CD8-positive, alpha-beta memory T cell (primary cell): ENCODE data around the gene ARX. TPM values are rescaled to one million over a fixed set of nuclear protein-coding genes. Genes with fewer than 3 reads are reported as not detected.

Experiments used
- CTCF ChIA-PET: fragments of 350-600 bp; sonication (Branson Sonifier 250); formaldehyde crosslinking; loops from one replicate; lab custom pipeline; 2021; ENCODE audit warnings: antibody characterized with exemption; lab: Charles Lee
- POLR2A ChIA-PET: fragments of 350-600 bp; sonication (Branson Sonifier 250); formaldehyde crosslinking; loops from one replicate; lab custom pipeline; 2021; ENCODE audit warnings: antibody characterized with exemption; lab: Charles Lee
- DNase-seq, 5 donors: peaks; one replicate each; pipeline versions ENCODE4 v3.0.0 to v3.0.0-alpha.2; 2020 to 2022; ENCODE audit warnings: mixed read lengths in 1 of 5
- H3K27ac ChIP-seq: one replicate; pipeline ENCODE4 v1.7.0; 2013; ENCODE audit warnings: low read depth, mild to moderate bottlenecking, low read length, moderate library complexity
- H3K27me3 ChIP-seq: 2 replicates; pipeline ENCODE4 v1.7.0; 2013; ENCODE audit warnings: low read length, mild to moderate bottlenecking; ENCODE audit not compliant: insufficient read depth, poor library complexity, severe bottlenecking
- H3K36me3 ChIP-seq: 2 replicates; pipeline ENCODE4 v1.7.0; 2013; ENCODE audit warnings: mild to moderate bottlenecking, low read length, moderate library complexity; ENCODE audit not compliant: insufficient read depth
- H3K4me1 ChIP-seq: 2 replicates; pipeline ENCODE4 v1.7.0; 2013; ENCODE audit warnings: mild to moderate bottlenecking, low read length, moderate library complexity; ENCODE audit not compliant: insufficient read depth
- H3K4me3 ChIP-seq: 2 replicates; pipeline ENCODE4 v1.7.0; 2013; ENCODE audit warnings: mild to moderate bottlenecking, low read length
- H3K9me3 ChIP-seq: 2 replicates; pipeline ENCODE4 v1.7.0; 2013; ENCODE audit warnings: mild to moderate bottlenecking, low read length
- H3K27ac Mint-ChIP-seq, 8 donors: one replicate each; pipeline ENCODE4 v1.8.0; 2020 to 2021; ENCODE audit warnings: mixed read lengths in 8 of 8, mild to moderate bottlenecking in 6 of 8, inconsistent platforms in 3 of 8, moderate library complexity in 3 of 8
- H3K27me3 Mint-ChIP-seq, 2 donors: one replicate each; pipeline ENCODE4 v1.8.0; 2020 to 2021; ENCODE audit warnings: mixed read lengths in 2 of 2, mild to moderate bottlenecking in 1 of 2, moderate library complexity in 1 of 2
- H3K36me3 Mint-ChIP-seq, 3 donors: one replicate each; pipeline ENCODE4 v1.8.0; 2020 to 2021; ENCODE audit warnings: mixed read lengths in 3 of 3, inconsistent platforms in 1 of 3, mild to moderate bottlenecking in 1 of 3
- H3K4me1 Mint-ChIP-seq, 3 donors: one replicate each; pipeline ENCODE4 v1.8.0; 2020 to 2021; ENCODE audit warnings: mixed read lengths in 3 of 3, inconsistent platforms in 1 of 3, mild to moderate bottlenecking in 1 of 3
- H3K4me3 Mint-ChIP-seq, 7 donors: one replicate each; pipeline ENCODE4 v1.8.0; 2020 to 2021; ENCODE audit warnings: mixed read lengths in 7 of 7, mild to moderate bottlenecking in 6 of 7, moderate library complexity in 4 of 7, inconsistent platforms in 2 of 7
- H3K9me3 Mint-ChIP-seq, 5 donors: one replicate each; pipeline ENCODE4 v1.8.0; 2020 to 2022; ENCODE audit warnings: mixed read lengths in 5 of 5, mild to moderate bottlenecking in 3 of 5, moderate library complexity in 2 of 5, inconsistent platforms in 1 of 5
- polyA plus RNA-seq: library from polyadenylated mRNA; unstranded; fragments of 300-500 nt; fragmentation: Illumina TruSeq; gene quantifications from one replicate; pipeline ENCODE4 v1.2.3, GENCODE V29; 2021
- total RNA-seq, 2 experiments: library from RNA; stranded (reverse); gene quantifications; one replicate each; pipeline ENCODE4 v1.2.3, GENCODE V29; 2021

Gene ARX
- total and polyA plus RNA-seq, 3 experiments from 2014 or later = not detected

GRCh38 chrX:24985120-24985519 is 30.6 kb downstream of the ARX start:
- H3K4me3 Mint-ChIP-seq = no peak overlapping the region
- Histone ChIP-seq H3K4me1 (no peaks in the 10 kb centered on the region), H3K36me3 (no peaks in the 10 kb centered on the region), H3K4me3 (no peak overlapping the region), H3K27ac (no peak overlapping the region), H3K27me3 (no peaks in the 10 kb centered on the region), H3K9me3 (no peaks in the 10 kb centered on the region)
- H3K4me1 Mint-ChIP-seq = no peaks in the 10 kb centered on the region
- CTCF ChIA-PET = no interaction called here
- H3K36me3 Mint-ChIP-seq = peaks cover 0 to 5% (median under 1%) of the 10 kb centered on the region in 3 donors
- H3K27ac Mint-ChIP-seq = no peak overlapping the region
- H3K9me3 Mint-ChIP-seq = no peaks in the 10 kb centered on the region
- peaks cover 0 to 3% of the 10 kb centered on the region in 2 donors for H3K27me3 Mint-ChIP-seq
- POLR2A ChIA-PET = no interaction called here
- no peak for DNase-seq

DNA sequence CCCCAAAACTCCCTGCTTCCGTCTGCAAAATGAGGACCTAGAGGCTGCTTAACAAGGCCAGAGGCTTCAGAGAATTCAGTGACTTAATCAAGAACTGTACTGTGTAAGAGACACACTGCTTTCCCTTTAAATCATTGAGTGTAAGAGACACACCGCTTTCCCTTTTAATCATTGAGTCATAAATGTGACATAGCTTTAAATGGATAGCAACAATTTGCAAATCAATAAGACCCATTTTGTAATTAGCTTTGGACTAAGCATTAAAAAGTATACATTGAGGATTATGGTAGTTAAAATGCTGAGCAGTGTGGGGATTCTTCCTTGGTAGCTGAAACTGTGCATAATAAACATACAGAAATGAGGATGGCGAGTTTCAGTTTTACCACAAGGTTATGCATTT is 31.8 kb downstream of the ARX start:
- Histone ChIP-seq H3K9me3 (no peaks in the 10 kb centered on the region), H3K27me3 (no peaks in the 10 kb centered on the region), H3K27ac (no peak overlapping the region), H3K4me3 (no peak overlapping the region), H3K4me1 (no peaks in the 10 kb centered on the region), H3K36me3 (no peaks in the 10 kb centered on the region)
- ChIA-PET POLR2A (no interaction called here), CTCF (no interaction called here)
- H3K27ac Mint-ChIP-seq = no peak overlapping the region
- no peaks in the 10 kb centered on the region for H3K4me1 Mint-ChIP-seq
- H3K27me3 Mint-ChIP-seq = peaks cover 0 to 3% of the 10 kb centered on the region in 2 donors
- peaks cover 0 to 5% (median 2%) of the 10 kb centered on the region in 3 donors for H3K36me3 Mint-ChIP-seq
- H3K9me3 Mint-ChIP-seq = no peaks in the 10 kb centered on the region
- no peak for DNase-seq
- H3K4me3 Mint-ChIP-seq = no peak overlapping the region

DNA sequence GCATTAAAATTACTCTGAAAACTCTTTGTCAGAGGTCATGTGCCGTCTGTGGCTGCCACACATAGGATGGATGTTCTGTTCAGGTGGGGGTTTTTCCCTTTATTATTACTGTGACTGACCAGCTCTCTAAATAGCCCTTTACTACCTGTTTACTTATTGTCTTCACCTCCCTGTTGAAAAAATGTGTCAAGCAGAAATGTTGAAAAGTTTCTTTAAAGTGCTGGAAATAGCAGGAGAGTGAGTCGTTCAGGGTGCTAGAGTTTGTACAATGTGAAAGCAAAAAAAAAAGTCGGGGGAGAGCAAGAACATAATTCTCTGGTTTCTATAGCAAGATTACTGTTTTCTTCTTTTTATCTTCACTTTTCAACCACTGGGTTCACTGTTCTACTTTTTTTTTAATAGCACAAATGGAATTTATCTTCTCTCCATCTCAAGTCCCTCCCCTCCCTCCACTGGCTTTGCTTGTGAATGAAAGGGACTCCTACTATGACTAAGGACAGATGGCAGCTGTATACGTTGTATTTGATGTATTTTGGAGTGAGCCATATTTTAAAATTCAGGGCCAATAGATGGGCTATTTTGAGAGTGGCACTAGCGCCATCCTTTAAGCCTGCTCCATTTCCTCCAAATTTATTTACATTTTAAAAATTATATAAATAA is 33.3 kb downstream of the ARX start:
- H3K9me3 Mint-ChIP-seq = no peaks in the 10 kb centered on the region
- peak overlapping the region in 1 of 8 donors; percentile 16 for H3K27ac Mint-ChIP-seq
- Histone ChIP-seq H3K27ac (no peak overlapping the region), H3K27me3 (no peaks in the 10 kb centered on the region), H3K4me1 (no peaks in the 10 kb centered on the region), H3K9me3 (no peaks in the 10 kb centered on the region), H3K36me3 (no peaks in the 10 kb centered on the region), H3K4me3 (no peak overlapping the region)
- H3K27me3 Mint-ChIP-seq = peaks cover 0 to 3% of the 10 kb centered on the region in 2 donors
- ChIA-PET CTCF (no interaction called here), POLR2A (no interaction called here)
- no peak for DNase-seq
- H3K4me3 Mint-ChIP-seq = no peak overlapping the region
- peaks cover 0 to 3% (median 2%) of the 10 kb centered on the region in 3 donors for H3K36me3 Mint-ChIP-seq
- H3K4me1 Mint-ChIP-seq = no peaks in the 10 kb centered on the region

- Mint-ChIP-seq H3K36me3 (peaks cover 0 to 5% (median 0%) of the 10 kb centered on the region in 3 donors), H3K27me3 (no peaks in the 10 kb centered on the region), H3K27ac (no peak overlapping the region), H3K9me3 (no peaks in the 10 kb centered on the region), H3K4me1 (no peaks in the 10 kb centered on the region), H3K4me3 (no peak overlapping the region)
- no peak overlapping the region for H3K4me3 ChIP-seq
- POLR2A ChIA-PET = no interaction called here
- no peaks in the 10 kb centered on the region for H3K36me3 ChIP-seq
- H3K27ac ChIP-seq = no peak overlapping the region
- no peak for DNase-seq
- no peaks in the 10 kb centered on the region for H3K9me3 ChIP-seq
- no peaks in the 10 kb centered on the region for H3K27me3 ChIP-seq
- CTCF ChIA-PET = no interaction called here
- no peaks in the 10 kb centered on the region for H3K4me1 ChIP-seq
Measured at GRCh38 chrX:24981030-24981429, 34.7 kb downstream of the ARX start.

- Histone ChIP-seq H3K9me3 (no peaks in the 10 kb centered on the region), H3K36me3 (no peaks in the 10 kb centered on the region), H3K4me3 (no peak overlapping the region), H3K27me3 (no peaks in the 10 kb centered on the region), H3K27ac (no peak overlapping the region), H3K4me1 (no peaks in the 10 kb centered on the region)
- Mint-ChIP-seq H3K27ac (no peak overlapping the region), H3K9me3 (no peaks in the 10 kb centered on the region), H3K4me3 (no peak overlapping the region), H3K27me3 (no peaks in the 10 kb centered on the region), H3K36me3 (peaks cover 0 to 5% (median 0%) of the 10 kb centered on the region in 3 donors), H3K4me1 (no peaks in the 10 kb centered on the region)
- no peak for DNase-seq
- ChIA-PET POLR2A (no interaction called here), CTCF (no interaction called here)
Measured at GRCh38 chrX:24979081-24979480, 36.7 kb downstream of the ARX start.

GRCh38 chrX:24969812-24970211 is 46.0 kb downstream of the ARX start:
- no peak overlapping the region for H3K27ac ChIP-seq
- POLR2A ChIA-PET = no interaction called here

GRCh38 chrX:24965372-24965771 is 50.4 kb downstream of the ARX start:
- Mint-ChIP-seq H3K27ac (no peak overlapping the region), H3K4me1 (no peaks in the 10 kb centered on the region), H3K36me3 (peaks cover 1 to 6% (median 2%) of the 10 kb centered on the region in 3 donors), H3K27me3 (no peaks in the 10 kb centered on the region), H3K4me3 (no peak overlapping the region), H3K9me3 (peaks cover 0 to 1% (median 0%) of the 10 kb centered on the region in 5 donors)
- H3K27me3 ChIP-seq = no peaks in the 10 kb centered on the region
- H3K9me3 ChIP-seq = no peaks in the 10 kb centered on the region
- ChIA-PET CTCF (no interaction called here), POLR2A (no interaction called here)
- H3K27ac ChIP-seq = no peak overlapping the region
- no peaks in the 10 kb centered on the region for H3K36me3 ChIP-seq
- H3K4me1 ChIP-seq = no peaks in the 10 kb centered on the region
- H3K4me3 ChIP-seq = no peak overlapping the region
- no peak for DNase-seq

More at GRCh38 chrX:24969812-24970211, 46.0 kb downstream of the ARX start:
- Histone ChIP-seq H3K27me3 (no peaks in the 10 kb centered on the region), H3K9me3 (no peaks in the 10 kb centered on the region), H3K4me3 (no peak overlapping the region), H3K36me3 (no peaks in the 10 kb centered on the region), H3K4me1 (no peaks in the 10 kb centered on the region)
- no peak overlapping the region for H3K4me3 Mint-ChIP-seq
- peaks cover 1 to 6% (median 2%) of the 10 kb centered on the region in 3 donors for H3K36me3 Mint-ChIP-seq
- peaks cover 0 to 1% (median 0%) of the 10 kb centered on the region in 5 donors for H3K9me3 Mint-ChIP-seq
- no peak overlapping the region for H3K27ac Mint-ChIP-seq
- no peak for DNase-seq
- H3K27me3 Mint-ChIP-seq = no peaks in the 10 kb centered on the region
- H3K4me1 Mint-ChIP-seq = no peaks in the 10 kb centered on the region
- CTCF ChIA-PET = no interaction called here

GRCh38 chrX:24963823-24964222 is 51.9 kb downstream of the ARX start:
- H3K27me3 ChIP-seq = no peaks in the 10 kb centered on the region
- no peaks in the 10 kb centered on the region for H3K27me3 Mint-ChIP-seq
- H3K36me3 ChIP-seq = no peaks in the 10 kb centered on the region
- H3K27ac ChIP-seq = no peak overlapping the region
- H3K36me3 Mint-ChIP-seq = peaks cover 0 to 3% (median 2%) of the 10 kb centered on the region in 3 donors
- H3K27ac Mint-ChIP-seq = no peak overlapping the region
- no peaks in the 10 kb centered on the region for H3K4me1 ChIP-seq
- DNase-seq = no peak
- CTCF ChIA-PET = no interaction called here
- no peak overlapping the region for H3K4me3 Mint-ChIP-seq
- POLR2A ChIA-PET = no interaction called here
- no peaks in the 10 kb centered on the region for H3K9me3 Mint-ChIP-seq
- no peak overlapping the region for H3K4me3 ChIP-seq
- H3K9me3 ChIP-seq = no peaks in the 10 kb centered on the region
- no peaks in the 10 kb centered on the region for H3K4me1 Mint-ChIP-seq
